Measurements from ENCODE around the gene TFDP2. TPM values are rescaled to one million over a fixed set of nuclear protein-coding genes. Genes with fewer than 3 reads are reported as not detected.
"Not testable (repeated sequence)": the region's sequence is repeated elsewhere in the genome, so short reads cannot be mapped to it uniquely, and the experiment has no call there.

Gene TFDP2
- total and polyA plus RNA-seq, 2 donors, result 19.1 to 76.6 TPM

GRCh38 chr3:141941093-141941492, 208.3 kb downstream of the TFDP2 start:
- no peaks in the 10 kb centered on the region for H3K4me1 ChIP-seq (ENCODE audit: insufficient read depth)
- peak overlapping the region; percentile 33 for H3K27ac ChIP-seq (ENCODE audit: low read depth)

GRCh38 chr3:141940194-141940776, 209.1 kb downstream of the TFDP2 start:
- Histone ChIP-seq H3K36me3 (ENCODE audit: insufficient read depth) (no peaks in the 10 kb centered on the region), H3K27ac (ENCODE audit: low read depth) (no peak overlapping the region), H3K4me3 (ENCODE audit: low read depth, low read length) (no peak overlapping the region), H3K4me1 (ENCODE audit: insufficient read depth) (no peaks in the 10 kb centered on the region)
- peak; percentile 23 for DNase-seq (ENCODE audit: extremely low spot score)
- WGBS, result 42% methylated on average over 12 of the region's 12 CpGs

More at GRCh38 chr3:141941093-141941492, 208.3 kb downstream of the TFDP2 start:
- no peaks in the 10 kb centered on the region for H3K36me3 ChIP-seq (ENCODE audit: insufficient read depth)
- DNase-seq (ENCODE audit: extremely low spot score), result no peak
- H3K4me3 ChIP-seq (ENCODE audit: low read depth, low read length), result no peak overlapping the region
- WGBS, result 50% methylated on average over 8 of the region's 8 CpGs

GRCh38 chr3:141939759-141940158, 209.6 kb downstream of the TFDP2 start:
- DNase-seq (ENCODE audit: extremely low spot score), result no peak
- H3K36me3 ChIP-seq (ENCODE audit: insufficient read depth), result no peaks in the 10 kb centered on the region
- no peak overlapping the region for H3K4me3 ChIP-seq (ENCODE audit: low read depth, low read length)
- H3K4me1 ChIP-seq (ENCODE audit: insufficient read depth), result no peaks in the 10 kb centered on the region
- WGBS, result 85% methylated on average over 4 of the region's 4 CpGs
- H3K27ac ChIP-seq (ENCODE audit: low read depth), result no peak overlapping the region

GRCh38 chr3:141938011-141938500, 211.3 kb downstream of the TFDP2 start:
- no peak for DNase-seq (ENCODE audit: extremely low spot score)
- WGBS, result 82% methylated on average over 20 of the region's 20 CpGs
- Histone ChIP-seq H3K36me3 (ENCODE audit: insufficient read depth) (no peaks in the 10 kb centered on the region), H3K4me3 (ENCODE audit: low read depth, low read length) (no peak overlapping the region), H3K27ac (ENCODE audit: low read depth) (peak overlapping the region; percentile 61), H3K4me1 (ENCODE audit: insufficient read depth) (no peaks in the 10 kb centered on the region)

GRCh38 chr3:141934354-141934753, 215.0 kb downstream of the TFDP2 start:
- no peak for DNase-seq (ENCODE audit: extremely low spot score)
- WGBS, result 84% methylated on average over 4 of the region's 4 CpGs
- no peak overlapping the region for H3K27ac ChIP-seq (ENCODE audit: low read depth)

GRCh38 chr3:141933421-141934300, 215.7 kb downstream of the TFDP2 start:
- Histone ChIP-seq H3K36me3 (ENCODE audit: insufficient read depth) (no peaks in the 10 kb centered on the region), H3K4me3 (ENCODE audit: low read depth, low read length) (no peak overlapping the region), H3K27ac (ENCODE audit: low read depth) (no peak overlapping the region), H3K4me1 (ENCODE audit: insufficient read depth) (no peaks in the 10 kb centered on the region)
- DNase-seq (ENCODE audit: extremely low spot score), result no peak
- WGBS, result 85% methylated on average over 16 of the region's 16 CpGs

More at GRCh38 chr3:141934354-141934753, 215.0 kb downstream of the TFDP2 start:
- no peaks in the 10 kb centered on the region for H3K4me1 ChIP-seq (ENCODE audit: insufficient read depth)
- H3K36me3 ChIP-seq (ENCODE audit: insufficient read depth), result no peaks in the 10 kb centered on the region
- H3K4me3 ChIP-seq (ENCODE audit: low read depth, low read length), result no peak overlapping the region

- Histone ChIP-seq H3K4me1 (ENCODE audit: insufficient read depth) (no peaks in the 10 kb centered on the region), H3K4me3 (ENCODE audit: low read depth, low read length) (no peak overlapping the region), H3K36me3 (ENCODE audit: insufficient read depth) (peaks cover 1% of the 10 kb centered on the region), H3K27ac (ENCODE audit: low read depth) (no peak overlapping the region)
- 95% methylated on average over 4 of the region's 4 CpGs for WGBS
- DNase-seq (ENCODE audit: extremely low spot score), result no peak
Measured at GRCh38 chr3:141930801-141931200, 218.5 kb downstream of the TFDP2 start.

GRCh38 chr3:141929341-141929995, 219.9 kb downstream of the TFDP2 start:
- no peaks in the 10 kb centered on the region for H3K4me1 ChIP-seq (ENCODE audit: insufficient read depth)
- H3K27ac ChIP-seq (ENCODE audit: low read depth), result no peak overlapping the region
- DNase-seq (ENCODE audit: extremely low spot score), result no peak
- peaks cover 4% of the 10 kb centered on the region for H3K36me3 ChIP-seq (ENCODE audit: insufficient read depth)
- WGBS, result 90% methylated on average over 7 of the region's 7 CpGs
- no peak overlapping the region for H3K4me3 ChIP-seq (ENCODE audit: low read depth, low read length)

GRCh38 chr3:141928631-141929270, 220.6 kb downstream of the TFDP2 start:
- 90% methylated on average over 15 of the region's 15 CpGs for whole genome bisulfite sequencing
- no peaks in the 10 kb centered on the region for H3K4me1 ChIP-seq (ENCODE audit: insufficient read depth)

GRCh38 chr3:141926929-141927328, 222.4 kb downstream of the TFDP2 start:
- H3K4me3 ChIP-seq (ENCODE audit: low read depth, low read length), result no peak overlapping the region
- H3K27ac ChIP-seq (ENCODE audit: low read depth), result no peak overlapping the region
- no peaks in the 10 kb centered on the region for H3K4me1 ChIP-seq (ENCODE audit: insufficient read depth)
- 76% methylated on average over 9 of the region's 9 CpGs for WGBS
- no peak for DNase-seq (ENCODE audit: extremely low spot score)
- peaks cover 7% of the 10 kb centered on the region for H3K36me3 ChIP-seq (ENCODE audit: insufficient read depth)

More at GRCh38 chr3:141928631-141929270, 220.6 kb downstream of the TFDP2 start:
- DNase-seq (ENCODE audit: extremely low spot score), result no peak
- Histone ChIP-seq H3K36me3 (ENCODE audit: insufficient read depth) (peaks cover 4% of the 10 kb centered on the region), H3K27ac (ENCODE audit: low read depth) (no peak overlapping the region), H3K4me3 (ENCODE audit: low read depth, low read length) (no peak overlapping the region)

- not testable (repeated sequence) for DNase-seq (ENCODE audit: extremely low spot score)
- 84% methylated on average over 5 of the region's 5 CpGs for WGBS
Measured at GRCh38 chr3:141925677-141926076, 223.7 kb downstream of the TFDP2 start.

GRCh38 chr3:141921316-141921715, 228.0 kb downstream of the TFDP2 start:
- no peak for DNase-seq (ENCODE audit: extremely low spot score)
- Histone ChIP-seq H3K27ac (ENCODE audit: low read depth) (no peak overlapping the region), H3K4me3 (ENCODE audit: low read depth, low read length) (no peak overlapping the region), H3K4me1 (ENCODE audit: insufficient read depth) (no peaks in the 10 kb centered on the region), H3K36me3 (ENCODE audit: insufficient read depth) (peaks cover 6% of the 10 kb centered on the region)
- 87% methylated on average over 2 of the region's 2 CpGs for WGBS

More at GRCh38 chr3:141925677-141926076, 223.7 kb downstream of the TFDP2 start:
- H3K4me3 ChIP-seq (ENCODE audit: low read depth, low read length); H3K36me3 ChIP-seq (ENCODE audit: insufficient read depth); H3K4me1 ChIP-seq (ENCODE audit: insufficient read depth); H3K27ac ChIP-seq (ENCODE audit: low read depth): not testable (repeated sequence)

GRCh38 chr3:141920701-141921100, 228.6 kb downstream of the TFDP2 start:
- Histone ChIP-seq H3K4me1 (ENCODE audit: insufficient read depth) (no peaks in the 10 kb centered on the region), H3K27ac (ENCODE audit: low read depth) (no peak overlapping the region), H3K36me3 (ENCODE audit: insufficient read depth) (peaks cover 5% of the 10 kb centered on the region), H3K4me3 (ENCODE audit: low read depth, low read length) (no peak overlapping the region)
- 94% methylated on average over 4 of the region's 4 CpGs for WGBS
- DNase-seq (ENCODE audit: extremely low spot score), result no peak

Data from urinary bladder (tissue), 4 donors.